ENCODE data around the gene GABRG3.
"Not testable (repeated sequence)": the region's sequence is repeated elsewhere in the genome, so short reads cannot be mapped to it uniquely, and the experiment has no call there.

GABRG3 gene

DNA sequence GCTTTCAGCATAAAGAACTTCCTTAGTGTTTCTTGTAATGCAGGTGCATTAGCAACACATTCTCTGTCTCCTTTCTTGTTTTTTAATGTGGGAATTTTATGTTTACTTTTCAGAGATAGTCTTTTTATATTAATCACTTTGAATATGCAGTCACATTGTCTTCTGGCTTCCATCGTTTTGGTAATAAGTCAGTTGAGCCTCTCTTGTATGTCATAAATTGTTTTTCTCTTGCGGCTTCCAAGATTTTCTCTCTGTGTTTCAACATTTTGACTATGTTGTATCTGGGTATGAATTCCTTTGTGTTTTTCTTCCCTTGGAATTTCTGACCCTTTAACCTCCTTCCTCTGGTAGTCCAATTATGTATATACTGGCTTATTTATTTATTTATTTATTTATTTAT is 25.3 kb downstream of the GABRG3 start:
- no peak for DNase-seq (ENCODE audit: low read depth in 2 of 2, low spot score in 1 of 2)

GRCh38 chr15:27003003-27003402 is 32.0 kb downstream of the GABRG3 start:
- DNase-seq (ENCODE audit: low read depth in 2 of 2, low spot score in 1 of 2), result not testable (repeated sequence)

DNA sequence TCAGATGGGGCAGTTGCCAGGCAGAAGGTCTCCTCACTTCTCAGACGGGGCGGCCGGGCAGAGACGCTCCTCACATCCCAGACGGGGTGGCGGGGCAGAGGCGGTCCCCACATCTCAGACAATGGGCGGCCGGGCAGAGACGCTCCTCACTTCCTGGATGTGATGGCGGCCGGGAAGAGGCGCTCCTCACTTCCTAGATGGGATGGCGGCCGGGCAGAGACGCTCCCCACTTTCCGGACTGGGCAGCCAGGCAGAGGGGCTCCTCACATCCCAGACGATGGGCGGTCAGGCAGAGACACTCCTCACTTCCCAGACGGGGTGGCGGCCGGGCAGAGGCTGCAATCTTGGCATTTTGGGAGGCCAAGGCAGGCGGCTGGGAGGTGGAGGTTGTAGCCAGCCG is 33.2 kb downstream of the GABRG3 start:
- DNase-seq (ENCODE audit: low read depth in 2 of 2, low spot score in 1 of 2), result not testable (repeated sequence)

- no peak for DNase-seq (ENCODE audit: low read depth in 2 of 2, low spot score in 1 of 2)
Observed at GRCh38 chr15:27017168-27017809, 46.3 kb downstream of the GABRG3 start.

GRCh38 chr15:27019687-27020086 is 48.7 kb downstream of the GABRG3 start:
- no peak for DNase-seq (ENCODE audit: low read depth in 2 of 2, low spot score in 1 of 2)

GRCh38 chr15:27025481-27025966 is 54.5 kb downstream of the GABRG3 start:
- DNase-seq (ENCODE audit: low read depth in 2 of 2, low spot score in 1 of 2), result no peak

- DNase-seq (ENCODE audit: low read depth in 2 of 2, low spot score in 1 of 2), result no peak
Observed at GRCh38 chr15:27027229-27027628, 56.2 kb downstream of the GABRG3 start.

DNA sequence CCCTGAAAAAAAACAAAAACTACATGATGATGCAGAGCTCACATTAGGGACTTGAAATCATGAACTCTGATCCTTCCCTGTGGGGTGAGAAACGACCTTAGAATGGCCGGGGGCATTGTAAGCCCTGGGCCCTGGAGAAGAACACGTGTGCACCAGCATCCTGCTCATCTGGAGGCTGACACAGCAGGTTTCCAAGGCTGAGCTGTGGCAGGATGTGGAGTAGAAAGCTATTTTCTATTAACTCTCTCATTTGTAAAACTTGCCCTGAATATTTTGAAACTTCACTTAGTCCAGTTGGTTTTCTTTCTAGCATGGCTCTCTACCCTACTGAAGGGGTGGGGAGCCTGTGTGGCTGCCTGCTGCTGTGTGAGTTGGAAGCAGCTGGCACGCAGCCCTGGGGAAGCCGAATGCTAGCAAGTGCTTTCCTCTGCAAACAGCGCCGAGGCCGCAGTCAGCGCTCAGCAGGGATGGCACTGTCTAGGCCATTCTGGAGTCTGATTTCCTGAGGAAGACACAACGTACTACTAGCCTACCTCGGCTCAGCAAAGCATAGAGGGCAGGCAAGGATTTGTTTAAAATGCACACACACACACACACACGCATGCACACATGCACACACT is 58.0 kb downstream of the GABRG3 start:
- no peak for DNase-seq (ENCODE audit: low read depth in 2 of 2, low spot score in 1 of 2)

- DNase-seq (ENCODE audit: low read depth in 2 of 2, low spot score in 1 of 2), result no peak
Observed at GRCh38 chr15:27036210-27036609, 65.2 kb downstream of the GABRG3 start.

- DNase-seq (ENCODE audit: low read depth in 2 of 2, low spot score in 1 of 2), result no peak
Observed at GRCh38 chr15:27037501-27037900, 66.5 kb downstream of the GABRG3 start.

GRCh38 chr15:27039152-27039551 is 68.2 kb downstream of the GABRG3 start:
- DNase-seq (ENCODE audit: low read depth in 2 of 2, low spot score in 1 of 2), result no peak

DNA sequence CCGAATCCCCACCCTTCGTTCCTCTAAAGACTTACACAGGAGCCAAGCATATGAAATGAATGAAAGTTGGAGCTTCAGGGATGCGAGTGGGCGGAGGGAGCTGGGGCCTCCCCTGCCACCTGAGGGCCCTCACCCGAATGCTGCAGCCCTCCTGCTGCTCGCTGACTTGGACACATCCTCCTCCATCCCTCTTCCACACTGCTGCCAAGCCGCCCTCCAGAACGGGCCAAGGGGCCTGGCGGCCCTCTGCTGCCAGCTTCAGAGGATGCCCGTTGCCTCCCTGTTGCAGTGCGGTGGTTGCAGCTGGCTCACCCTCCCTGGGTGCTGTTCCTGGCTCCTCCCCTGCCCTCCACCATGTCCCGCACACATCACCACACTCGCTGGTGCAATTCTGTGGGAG is 71.2 kb downstream of the GABRG3 start:
- no peak for DNase-seq (ENCODE audit: low read depth in 2 of 2, low spot score in 1 of 2)

DNA sequence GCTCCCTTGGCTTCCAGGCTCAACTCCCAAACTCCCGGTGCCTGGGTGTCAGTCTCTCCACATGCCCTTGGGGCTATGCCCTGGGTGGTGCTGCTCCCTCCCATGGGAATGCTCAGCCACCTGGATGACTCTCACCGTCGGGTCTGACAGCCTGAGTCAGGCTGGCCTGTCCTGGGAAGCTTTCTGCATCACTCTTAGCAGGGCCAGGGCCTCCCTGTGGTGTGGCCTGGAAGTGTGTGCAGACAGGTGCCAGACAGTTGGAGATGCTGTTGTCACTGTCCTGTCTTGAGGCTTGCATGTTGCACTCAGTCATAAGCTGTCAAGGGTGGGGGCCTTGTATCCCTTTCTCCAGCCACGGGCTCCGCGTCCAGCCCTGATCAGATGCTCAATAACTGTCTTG is 71.7 kb downstream of the GABRG3 start:
- no peak for DNase-seq (ENCODE audit: low read depth in 2 of 2, low spot score in 1 of 2)

DNA sequence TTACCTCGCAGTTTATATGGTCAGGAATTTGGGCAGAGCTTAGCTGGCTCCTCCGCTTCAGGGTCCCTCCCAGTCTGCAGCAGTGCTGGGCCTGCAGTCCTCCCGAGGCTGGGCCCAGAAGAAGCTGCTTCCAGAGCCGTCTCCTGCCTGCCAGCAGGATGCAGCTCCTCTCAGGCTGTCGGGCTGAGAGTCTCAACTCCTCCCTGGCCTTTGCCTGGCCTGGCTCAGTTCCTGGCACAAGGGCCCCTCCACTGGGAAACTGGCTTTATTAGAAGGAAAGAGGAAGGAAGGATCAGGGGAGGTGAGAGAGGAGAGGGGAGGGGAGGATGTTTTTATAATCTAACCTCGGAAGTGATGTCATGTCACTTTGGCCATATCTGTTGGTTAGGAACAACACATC is 72.8 kb downstream of the GABRG3 start:
- DNase-seq (ENCODE audit: low read depth in 2 of 2, low spot score in 1 of 2), result no peak

DNA sequence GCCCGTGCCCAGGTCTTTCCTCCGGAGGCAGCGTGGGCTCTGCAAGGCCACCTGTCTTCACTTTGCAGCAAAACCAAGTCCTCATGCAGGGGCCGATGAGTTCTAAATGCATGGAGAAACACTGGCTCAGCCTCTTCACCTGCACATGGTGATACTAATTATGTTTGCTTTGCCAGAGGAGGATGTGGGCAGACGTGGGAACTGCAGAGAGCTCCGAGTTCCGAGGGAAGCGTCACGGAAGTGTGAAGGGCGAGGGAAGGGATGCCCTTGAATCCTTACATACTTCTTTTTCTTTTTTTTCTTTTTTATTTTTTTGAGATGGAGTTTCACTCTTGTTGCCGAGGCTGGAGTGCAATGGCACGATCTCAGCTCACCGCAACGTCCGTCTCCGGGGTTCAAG is 74.8 kb downstream of the GABRG3 start:
- DNase-seq (ENCODE audit: low read depth in 2 of 2, low spot score in 1 of 2), result no peak

DNA sequence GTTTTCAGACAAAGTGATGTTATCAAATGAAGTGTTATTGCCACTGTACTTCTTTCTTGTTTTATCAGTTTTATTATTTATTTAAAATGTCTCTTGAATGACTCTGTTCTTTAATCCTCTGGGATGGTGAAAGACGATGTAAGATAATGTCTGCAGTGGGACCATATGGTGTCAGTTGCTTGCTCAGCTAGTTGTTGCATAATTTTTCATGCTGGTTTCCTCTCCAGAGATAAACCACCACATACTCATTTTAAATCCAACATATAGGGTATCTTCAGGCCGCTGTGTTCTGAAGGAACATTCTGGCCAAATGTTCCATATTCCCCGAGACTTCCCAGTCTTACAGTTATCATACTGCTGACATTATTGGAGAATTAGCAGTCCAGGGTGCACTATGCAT is 75.9 kb downstream of the GABRG3 start:
- DNase-seq (ENCODE audit: low read depth in 2 of 2, low spot score in 1 of 2), result no peak

DNA sequence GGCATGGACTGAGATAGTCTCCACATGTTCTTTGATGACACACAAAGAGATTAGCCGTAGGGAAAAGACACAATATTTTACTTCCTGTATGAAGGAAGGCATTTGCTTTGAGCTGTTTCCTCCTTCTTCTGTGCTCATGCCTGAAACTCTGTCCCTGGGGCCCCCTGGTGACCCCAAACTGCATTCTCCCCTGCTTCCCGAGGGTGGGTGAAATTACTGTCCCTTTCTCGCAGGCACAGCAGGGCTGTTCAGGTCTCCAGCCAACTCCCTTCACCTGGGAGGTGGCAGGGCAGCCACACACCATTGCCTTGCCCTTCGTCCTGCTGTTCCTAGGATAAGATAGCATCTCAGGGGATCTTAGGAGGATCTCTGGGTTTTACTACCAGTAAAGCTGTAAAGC is 79.2 kb downstream of the GABRG3 start:
- DNase-seq (ENCODE audit: low read depth in 2 of 2, low spot score in 1 of 2), result no peak

- no peak for DNase-seq (ENCODE audit: low read depth in 2 of 2, low spot score in 1 of 2)
Observed at GRCh38 chr15:27054426-27054825, 83.4 kb downstream of the GABRG3 start.

DNA sequence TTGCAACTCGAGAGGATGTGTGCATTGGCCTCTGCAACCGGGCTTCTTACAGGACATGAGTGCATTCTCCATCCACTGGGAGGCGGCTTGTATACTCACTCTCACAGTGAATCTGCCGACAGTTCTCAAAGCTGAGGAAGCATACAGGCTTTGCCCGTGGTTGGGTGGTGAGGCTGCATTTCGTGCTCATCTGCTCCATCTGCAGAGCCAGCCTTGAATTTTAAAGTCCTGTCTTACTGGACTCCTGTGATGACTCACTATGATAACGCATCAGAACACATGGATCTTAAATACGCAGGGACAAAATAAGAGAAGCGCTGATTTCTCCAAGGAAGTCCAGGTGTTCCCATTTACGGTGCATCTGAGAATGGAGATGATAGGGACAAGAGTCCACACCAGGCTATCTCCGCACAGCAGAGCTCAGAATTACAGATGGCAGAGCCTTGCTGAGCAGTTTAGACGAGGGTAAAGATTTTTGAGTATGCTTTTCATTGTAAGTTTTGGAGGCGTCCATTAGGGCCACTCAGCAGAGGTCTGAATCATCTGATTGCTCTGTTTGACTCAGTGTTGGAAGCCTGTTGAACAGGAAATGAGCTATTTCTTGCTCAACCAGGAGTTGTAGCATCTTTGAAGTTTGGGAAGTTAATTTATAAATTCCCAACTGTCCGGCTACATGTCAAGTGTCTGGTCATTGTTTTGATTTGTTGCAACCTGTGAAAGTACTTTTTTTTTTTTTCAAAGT is 87.1 kb downstream of the GABRG3 start:
- DNase-seq (ENCODE audit: low read depth in 2 of 2, low spot score in 1 of 2), result no peak

GRCh38 chr15:27058939-27059338 is 88.0 kb downstream of the GABRG3 start:
- no peak for DNase-seq (ENCODE audit: low read depth in 2 of 2, low spot score in 1 of 2)

GRCh38 chr15:27059610-27060202 is 88.7 kb downstream of the GABRG3 start:
- no peak for DNase-seq (ENCODE audit: low read depth in 2 of 2, low spot score in 1 of 2)

- DNase-seq (ENCODE audit: low read depth in 2 of 2, low spot score in 1 of 2), result no peak
Observed at GRCh38 chr15:27061739-27062138, 90.8 kb downstream of the GABRG3 start.

Measured in stimulated activated CD8-positive, alpha-beta memory T cell treated with anti-CD3 and anti-CD28 coated beads, Interleukin-4, amount 100 ng/mL, for 4 hours (primary cell).